Activated T-helper 17 cell treated with anti-CD3 and anti-CD28 coated beads, Interleukin-2, amount 50 U/mL, for 72 hours (primary cell): Measurements from ENCODE around the gene SIRPA. TPM values are rescaled to one million over a fixed set of nuclear protein-coding genes. Genes with fewer than 3 reads are reported as not detected.

Source experiments
- ATAC-seq: fragments of 150-1000 bp; cut with Tn5 transposase; replicated peaks from 2 replicates; pipeline ENCODE4 v1.10.0; 2021; ENCODE audit warnings: mild to moderate bottlenecking, moderate library complexity
- H3K27ac Mint-ChIP-seq: one replicate; pipeline ENCODE4 v1.8.0; 2022; ENCODE audit warnings: mixed read lengths
- H3K27me3 Mint-ChIP-seq: one replicate; pipeline ENCODE4 v1.8.0; 2022; ENCODE audit warnings: mixed read lengths
- H3K36me3 Mint-ChIP-seq: one replicate; pipeline ENCODE4 v1.8.0; 2022; ENCODE audit warnings: low read depth, mild to moderate bottlenecking, mixed read lengths
- H3K4me1 Mint-ChIP-seq: one replicate; pipeline ENCODE4 v1.8.0; 2022; ENCODE audit warnings: mixed read lengths
- H3K4me3 Mint-ChIP-seq: one replicate; pipeline ENCODE4 v1.8.0; 2022; ENCODE audit warnings: mild to moderate bottlenecking, mixed read lengths
- H3K9me3 Mint-ChIP-seq: one replicate; pipeline ENCODE4 v1.8.0; 2022; ENCODE audit warnings: mixed read lengths
- total RNA-seq, 2 donors: library from RNA; stranded (reverse); gene quantifications; one replicate each; pipeline ENCODE4 v1.2.3, GENCODE V29; 2022

Gene SIRPA
- total RNA-seq, 2 donors from 2014 or later = 0.05 TPM; not detected in 1

DNA sequence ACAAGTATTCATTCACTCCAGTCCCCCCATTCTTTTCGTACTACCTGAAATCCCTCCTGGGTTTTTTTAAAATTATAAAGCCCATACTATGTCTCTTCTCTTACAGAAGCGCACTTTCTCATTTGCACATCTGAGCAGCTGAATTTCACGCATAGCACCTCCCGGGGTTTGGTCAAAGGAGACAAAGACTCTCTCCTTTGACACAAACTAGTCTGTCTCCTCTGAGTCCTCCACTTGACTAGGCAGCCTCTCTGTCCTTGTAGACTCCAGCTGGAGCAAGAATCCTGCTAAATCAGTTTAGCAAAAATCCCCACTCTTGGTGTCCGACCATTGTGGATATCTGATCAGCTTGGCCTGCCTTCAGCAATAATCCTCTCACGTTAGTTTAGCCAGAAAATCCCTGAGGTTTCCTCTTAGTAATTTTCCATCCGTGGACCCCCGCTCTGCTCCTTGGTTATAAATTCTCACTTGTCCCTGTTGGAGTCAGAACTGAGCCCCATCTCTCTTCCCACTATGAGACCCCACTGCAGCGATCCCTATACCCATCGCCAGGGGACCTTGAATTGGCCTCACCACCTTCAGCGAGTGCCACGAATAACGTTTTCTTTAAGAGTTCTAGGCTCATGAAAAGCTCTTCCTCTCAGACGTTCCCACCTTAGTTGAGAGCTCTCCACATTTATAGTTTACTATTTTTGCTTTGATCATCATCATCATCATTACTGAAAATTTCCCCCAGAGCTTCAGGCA is 69.6 kb downstream of the SIRPA start:
- H3K4me3 Mint-ChIP-seq = peak overlapping the region; percentile 75
- no peak for ATAC-seq
- no peaks in the 10 kb centered on the region for H3K9me3 Mint-ChIP-seq
- peak overlapping the region; percentile 66 for H3K27ac Mint-ChIP-seq
- H3K27me3 Mint-ChIP-seq = peaks cover 34% of the 10 kb centered on the region
- no peaks in the 10 kb centered on the region for H3K4me1 Mint-ChIP-seq
- no peaks in the 10 kb centered on the region for H3K36me3 Mint-ChIP-seq

DNA sequence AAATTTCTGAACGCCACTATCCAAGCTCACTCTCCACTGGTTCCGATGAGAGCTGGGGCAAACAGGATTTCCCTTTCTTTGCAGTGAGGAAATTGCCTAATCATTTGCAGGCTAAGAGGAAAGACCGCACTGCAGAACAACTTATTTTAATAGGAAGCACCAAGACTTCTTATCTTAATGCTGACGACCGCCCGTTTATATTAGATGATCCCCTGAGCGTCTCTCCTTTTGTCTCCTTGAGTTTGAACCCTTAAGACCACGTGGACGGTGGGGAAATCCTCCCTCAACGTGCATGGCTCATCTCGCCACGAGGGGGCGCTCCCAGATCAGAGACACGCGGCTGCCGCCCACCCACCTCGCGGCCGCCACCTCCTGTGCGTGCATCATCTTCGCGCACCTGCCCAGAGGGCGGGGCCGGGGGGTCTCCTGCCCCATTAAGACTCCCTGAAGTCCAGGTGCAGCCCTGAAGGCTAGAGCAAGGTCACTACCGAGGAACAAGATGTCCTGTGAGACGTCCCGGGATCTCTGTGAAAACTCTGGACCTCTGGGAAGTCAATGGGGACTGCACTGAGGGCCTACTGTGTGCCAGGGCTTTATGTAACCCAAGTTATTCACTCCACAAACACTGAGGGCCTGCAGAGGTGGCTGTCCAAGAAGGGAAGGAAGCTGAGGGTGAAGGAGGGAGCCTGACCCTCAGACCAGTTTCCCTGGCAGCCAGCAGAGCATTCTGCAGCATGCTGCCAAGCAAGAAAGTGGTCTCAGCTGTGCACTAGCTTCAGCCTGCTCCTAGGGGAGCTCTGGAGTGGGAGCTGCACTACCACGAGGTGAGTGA is 70.5 kb downstream of the SIRPA start:
- Mint-ChIP-seq H3K27ac (peak overlapping the region; percentile 66), H3K9me3 (no peaks in the 10 kb centered on the region), H3K4me3 (peak overlapping the region; percentile 75), H3K4me1 (no peaks in the 10 kb centered on the region), H3K27me3 (peaks cover 32% of the 10 kb centered on the region), H3K36me3 (no peaks in the 10 kb centered on the region)
- ATAC-seq = peak; percentile 88

DNA sequence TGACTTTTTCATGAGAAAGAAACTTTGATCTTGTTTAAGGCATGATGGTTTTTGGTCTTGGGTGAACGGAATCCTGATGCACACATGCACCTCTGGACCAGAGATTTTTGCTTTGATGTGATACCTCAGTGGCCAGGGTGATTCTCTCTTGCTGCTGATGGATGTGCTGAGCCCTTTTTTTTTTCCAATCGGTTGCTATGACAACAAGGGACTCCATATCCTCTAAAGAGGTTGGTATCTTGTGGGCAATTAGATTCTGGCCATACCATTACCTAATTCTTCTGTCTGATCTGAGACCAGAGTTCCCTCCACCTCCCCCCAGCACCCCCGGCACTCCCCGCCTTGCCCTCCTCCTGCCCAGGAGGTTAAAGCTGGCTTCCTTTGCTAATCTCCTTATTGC is 73.8 kb downstream of the SIRPA start:
- Mint-ChIP-seq H3K4me3 (no peak overlapping the region), H3K4me1 (no peaks in the 10 kb centered on the region), H3K27ac (no peak overlapping the region), H3K9me3 (no peaks in the 10 kb centered on the region), H3K27me3 (peaks cover 22% of the 10 kb centered on the region), H3K36me3 (no peaks in the 10 kb centered on the region)
- ATAC-seq = no peak

DNA sequence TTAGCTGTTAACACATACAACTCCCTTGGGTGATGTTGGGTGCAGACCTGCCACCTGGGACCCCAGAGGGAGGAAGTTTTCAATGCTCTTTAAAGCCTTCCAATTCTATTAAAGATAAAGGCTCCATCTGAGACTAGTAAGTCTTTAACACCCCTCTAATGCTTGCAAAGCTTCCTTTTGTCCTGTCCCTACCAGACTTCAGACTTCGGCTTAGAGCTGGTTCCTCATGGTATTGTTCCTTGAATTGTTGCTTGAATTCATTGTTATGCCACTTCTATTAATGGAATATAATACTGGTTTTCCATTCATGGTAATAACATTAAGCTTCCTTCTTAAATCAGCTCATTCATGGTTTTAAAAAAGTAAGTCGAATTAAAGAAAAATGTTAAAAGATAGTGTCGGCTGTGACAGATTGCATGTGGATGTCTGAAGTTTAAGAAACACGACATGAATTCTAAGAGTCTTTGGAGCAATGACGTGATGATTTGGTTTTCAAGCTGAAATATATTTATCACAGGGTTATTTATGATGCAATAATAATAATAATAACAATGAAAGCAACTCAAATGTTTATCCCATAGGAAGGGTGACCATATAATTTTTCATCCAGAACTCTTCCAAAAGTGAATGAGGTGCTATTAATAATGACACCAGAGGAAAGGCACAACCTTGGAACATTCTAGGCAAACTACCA is 76.8 kb downstream of the SIRPA start:
- no peak overlapping the region for H3K4me3 Mint-ChIP-seq
- no peaks in the 10 kb centered on the region for H3K36me3 Mint-ChIP-seq
- ATAC-seq = no peak
- H3K9me3 Mint-ChIP-seq = no peaks in the 10 kb centered on the region
- H3K4me1 Mint-ChIP-seq = no peaks in the 10 kb centered on the region
- peaks cover 24% of the 10 kb centered on the region for H3K27me3 Mint-ChIP-seq
- H3K27ac Mint-ChIP-seq = no peak overlapping the region

GRCh38 chr20:1973601-1974440 is 78.6 kb downstream of the SIRPA start:
- Mint-ChIP-seq H3K27ac (no peak overlapping the region), H3K4me1 (no peaks in the 10 kb centered on the region), H3K9me3 (no peaks in the 10 kb centered on the region), H3K36me3 (no peaks in the 10 kb centered on the region), H3K4me3 (no peak overlapping the region), H3K27me3 (peaks cover 35% of the 10 kb centered on the region)
- ATAC-seq = no peak

- no peaks in the 10 kb centered on the region for H3K9me3 Mint-ChIP-seq
- ATAC-seq = no peak
- H3K27ac Mint-ChIP-seq = no peak overlapping the region
- H3K4me3 Mint-ChIP-seq = no peak overlapping the region
- H3K4me1 Mint-ChIP-seq = no peaks in the 10 kb centered on the region
- H3K27me3 Mint-ChIP-seq = peaks cover 40% of the 10 kb centered on the region
- H3K36me3 Mint-ChIP-seq = no peaks in the 10 kb centered on the region
These were observed 80.1 kb downstream of the SIRPA start for GRCh38 chr20:1975291-1975690.

DNA sequence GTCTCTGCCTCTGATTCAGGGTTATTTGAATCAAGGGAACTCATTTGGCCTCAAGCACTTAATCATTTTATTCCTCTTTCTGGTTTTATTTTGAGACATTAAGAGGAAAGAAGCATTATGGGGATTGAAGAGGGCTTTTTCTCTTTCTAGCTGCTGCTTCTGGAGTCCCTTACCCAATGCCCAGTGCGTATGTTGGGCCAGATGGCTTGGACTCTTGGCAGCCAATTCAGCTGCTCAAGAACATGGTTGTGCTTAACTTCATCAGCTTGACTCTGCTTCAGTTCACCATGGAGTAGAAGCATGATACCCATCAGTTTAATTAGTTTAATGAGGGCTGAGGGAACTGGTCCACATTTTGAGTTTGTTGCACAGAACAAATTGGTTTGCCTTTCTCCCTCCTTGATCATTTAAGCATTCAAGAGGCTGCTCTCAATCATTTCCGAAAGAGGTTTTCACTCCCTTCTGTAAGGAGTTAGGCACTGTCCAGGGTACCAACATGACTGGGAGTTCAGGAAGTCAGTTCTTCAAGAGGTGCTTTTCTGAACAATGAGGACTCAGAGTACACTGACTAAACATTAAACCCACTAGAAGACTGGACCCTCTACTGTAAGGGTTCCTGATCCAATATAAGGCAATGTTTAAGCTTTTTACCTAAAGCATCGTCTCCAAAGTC is 84.0 kb downstream of the SIRPA start:
- H3K9me3 Mint-ChIP-seq = no peaks in the 10 kb centered on the region
- H3K27me3 Mint-ChIP-seq = peaks cover 44% of the 10 kb centered on the region
- H3K27ac Mint-ChIP-seq = no peak overlapping the region
- ATAC-seq = no peak
- H3K4me3 Mint-ChIP-seq = no peak overlapping the region
- no peaks in the 10 kb centered on the region for H3K36me3 Mint-ChIP-seq
- no peaks in the 10 kb centered on the region for H3K4me1 Mint-ChIP-seq

DNA sequence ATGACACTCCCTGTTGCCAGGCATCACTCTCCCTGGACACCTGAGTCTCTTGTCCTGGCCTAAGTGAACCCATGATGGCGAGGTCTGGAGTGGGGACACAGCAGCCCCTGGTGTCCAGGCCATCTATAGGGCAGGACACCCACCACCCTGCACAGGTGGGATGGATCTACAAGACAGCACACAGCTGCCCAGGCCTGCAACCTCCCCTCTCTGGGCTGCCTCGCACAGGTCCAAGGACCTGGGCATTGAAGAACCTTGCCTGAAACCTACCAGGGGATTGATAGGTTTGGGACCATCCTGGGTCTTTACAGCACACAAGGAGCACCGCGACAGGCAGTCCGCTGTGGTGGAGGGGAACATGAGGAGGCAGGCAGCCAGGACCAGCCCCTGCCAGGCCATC is 87.5 kb downstream of the SIRPA start:
- no peak for ATAC-seq

GRCh38 chr20:1983301-1983700 is 88.1 kb downstream of the SIRPA start:
- no peak overlapping the region for H3K27ac Mint-ChIP-seq
- H3K4me3 Mint-ChIP-seq = no peak overlapping the region
- H3K9me3 Mint-ChIP-seq = no peaks in the 10 kb centered on the region
- H3K36me3 Mint-ChIP-seq = no peaks in the 10 kb centered on the region
- no peak for ATAC-seq
- H3K27me3 Mint-ChIP-seq = peaks cover 44% of the 10 kb centered on the region
- H3K4me1 Mint-ChIP-seq = no peaks in the 10 kb centered on the region

More for the DNA sequence above, 87.5 kb downstream of the SIRPA start:
- no peaks in the 10 kb centered on the region for H3K4me1 Mint-ChIP-seq
- H3K27ac Mint-ChIP-seq = no peak overlapping the region
- peaks cover 49% of the 10 kb centered on the region for H3K27me3 Mint-ChIP-seq
- H3K36me3 Mint-ChIP-seq = no peaks in the 10 kb centered on the region
- H3K4me3 Mint-ChIP-seq = no peak overlapping the region
- no peaks in the 10 kb centered on the region for H3K9me3 Mint-ChIP-seq

DNA sequence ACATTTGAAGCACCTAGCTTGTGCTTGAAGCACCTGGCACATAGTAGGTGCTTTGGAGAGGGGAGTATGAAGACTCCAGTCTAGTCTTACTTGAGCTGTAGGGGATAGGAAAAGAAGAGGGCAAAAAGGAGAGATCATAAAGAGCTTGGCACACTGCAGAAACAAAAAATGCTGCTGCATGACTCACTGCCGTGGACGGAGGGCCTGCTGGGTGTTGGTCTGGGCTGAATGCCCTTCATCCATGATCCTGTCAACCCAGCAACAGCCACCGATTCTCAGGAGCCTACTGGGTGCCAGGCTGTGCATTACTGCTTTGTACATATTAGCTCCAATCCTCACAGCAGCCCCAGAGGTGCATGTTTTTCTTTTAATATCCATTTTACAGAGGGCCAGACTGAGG is 92.6 kb downstream of the SIRPA start:
- H3K4me1 Mint-ChIP-seq = no peaks in the 10 kb centered on the region
- no peaks in the 10 kb centered on the region for H3K36me3 Mint-ChIP-seq
- no peak overlapping the region for H3K4me3 Mint-ChIP-seq
- H3K9me3 Mint-ChIP-seq = no peaks in the 10 kb centered on the region
- H3K27ac Mint-ChIP-seq = no peak overlapping the region
- no peak for ATAC-seq
- H3K27me3 Mint-ChIP-seq = peaks cover 45% of the 10 kb centered on the region

Other genes with a start within 250 kb of the SIRPA start
- 10 to 100 TPM; 32.0 to 62.9 TPM for gene SIRPG, start 237.6 kb upstream of the SIRPA start, total RNA-seq
- not detected for gene PDYN, start 98.7 kb downstream of the SIRPA start, total RNA-seq
- gene STK35, start 206.4 kb downstream of the SIRPA start, total RNA-seq = 10 to 100 TPM; 23.1 to 25.9 TPM